AG08395 (cell line): ENCODE data around the gene KCNIP1.
A peak's percentile ranks its signal among the peaks of the same experiment; 100 is the strongest.

ENCODE experiments used
- DNase-seq: peaks from one replicate; pipeline ENCODE4 v3.0.0; 2012; ENCODE audit warnings: mixed read lengths, low spot score

KCNIP1 gene

DNA sequence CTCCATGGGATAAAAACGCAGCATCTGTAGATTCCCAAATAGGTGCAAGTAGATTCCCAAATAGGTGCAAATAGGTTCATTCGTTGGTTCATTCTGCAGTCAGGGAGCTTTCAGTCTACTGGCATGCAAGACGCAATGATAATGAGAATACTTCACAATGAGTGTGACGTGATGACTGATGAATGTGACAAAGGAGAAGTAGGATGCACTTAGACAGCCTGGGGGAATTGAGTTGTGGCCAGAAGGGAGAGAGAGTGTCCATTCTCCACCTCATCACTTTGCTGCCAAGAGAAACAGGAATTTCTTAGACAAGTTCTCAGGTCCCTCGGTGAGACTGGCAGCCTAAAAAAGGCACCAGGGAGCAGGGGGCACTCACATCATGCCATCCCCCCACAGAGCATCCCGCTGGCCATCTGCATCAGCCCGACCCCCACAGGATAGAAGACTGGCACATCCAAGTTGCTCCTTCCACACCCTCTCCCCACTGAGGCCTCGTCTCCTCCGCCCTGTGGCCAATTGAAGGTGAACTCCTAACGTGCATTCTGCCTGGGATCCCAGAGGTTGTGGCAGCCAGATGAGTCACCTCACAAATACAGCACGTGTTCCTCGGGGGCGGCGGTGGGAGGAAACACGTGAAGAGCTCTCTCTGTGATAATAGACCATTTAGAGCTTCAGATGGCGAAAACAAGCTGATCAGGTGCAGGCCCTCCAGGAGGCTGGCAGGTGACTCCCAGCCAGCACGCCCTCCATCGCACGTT lies 19.9 kb upstream of the KCNIP1 start:
- no peak for DNase-seq

DNA sequence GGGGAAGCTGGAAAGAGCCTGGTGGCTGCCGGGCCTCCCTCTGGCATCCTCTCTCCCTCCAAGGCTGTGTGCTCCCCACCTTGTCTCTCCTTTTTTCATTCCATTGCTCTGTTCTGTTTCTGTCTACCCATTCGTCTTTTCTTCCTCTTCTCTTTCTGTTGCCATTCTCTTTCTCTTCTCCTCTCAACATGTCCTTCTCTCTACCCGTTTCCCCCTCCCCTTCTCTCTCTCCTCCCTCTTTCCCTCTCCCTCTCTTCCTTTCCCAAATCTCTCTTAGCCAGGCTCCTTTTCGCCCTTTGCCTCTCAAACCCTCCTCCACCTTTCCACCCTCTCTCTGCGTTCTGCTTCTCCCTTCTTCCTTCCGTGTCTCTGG lies 19.4 kb upstream of the KCNIP1 start:
- no peak for DNase-seq

DNA sequence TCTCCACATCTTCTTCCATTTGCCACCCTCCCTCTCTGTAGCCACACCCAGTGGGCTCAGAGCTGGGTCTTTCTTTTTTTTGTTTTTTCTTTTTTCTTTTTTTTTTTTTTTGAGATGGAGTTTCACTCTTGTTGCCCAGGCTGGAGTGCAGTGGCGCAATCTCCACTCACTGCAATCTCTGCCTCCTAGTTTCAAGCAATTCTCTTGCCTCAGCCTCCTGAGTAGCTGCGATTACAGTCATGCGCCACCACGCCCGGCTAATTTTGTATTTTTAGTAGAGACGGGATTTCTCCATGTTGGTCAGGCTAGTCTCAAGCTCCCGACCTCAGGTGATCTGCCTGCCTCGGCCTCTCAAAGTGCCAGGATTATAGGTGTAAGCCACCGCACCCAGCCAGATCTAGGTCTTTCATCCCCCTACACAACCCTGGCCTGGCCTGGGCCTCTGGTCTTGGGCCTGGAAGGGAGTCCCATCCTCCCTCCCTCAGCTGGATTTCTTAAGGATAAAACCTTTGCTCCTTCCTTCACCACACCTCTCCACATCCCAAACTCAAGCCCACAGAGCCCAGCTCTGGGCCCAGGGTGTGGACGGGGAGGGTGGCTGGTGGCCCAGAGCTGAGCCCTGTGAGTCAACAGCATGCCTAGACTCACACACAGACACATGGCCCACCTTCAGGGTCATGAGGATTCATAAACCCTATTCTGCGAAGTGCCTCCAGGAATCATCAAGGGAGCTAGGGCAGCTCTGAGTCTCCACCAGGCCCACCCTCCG lies 18.8 kb upstream of the KCNIP1 start:
- no peak for DNase-seq

DNA sequence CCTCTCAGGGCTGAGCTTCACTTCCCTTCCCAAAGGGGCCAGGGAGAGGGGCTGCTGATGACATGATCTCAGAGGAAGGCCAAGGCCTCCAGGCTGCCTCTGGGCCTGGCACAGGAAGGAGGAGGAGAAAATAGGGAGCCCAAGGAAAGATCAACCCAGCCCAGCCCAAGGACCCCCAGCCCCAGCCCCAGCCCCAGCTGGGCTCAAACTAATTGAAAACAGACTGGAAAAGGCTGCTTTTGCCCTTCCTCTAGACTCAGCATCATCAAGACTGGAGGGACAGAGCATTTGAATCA lies 18.3 kb upstream of the KCNIP1 start:
- no peak for DNase-seq

DNA sequence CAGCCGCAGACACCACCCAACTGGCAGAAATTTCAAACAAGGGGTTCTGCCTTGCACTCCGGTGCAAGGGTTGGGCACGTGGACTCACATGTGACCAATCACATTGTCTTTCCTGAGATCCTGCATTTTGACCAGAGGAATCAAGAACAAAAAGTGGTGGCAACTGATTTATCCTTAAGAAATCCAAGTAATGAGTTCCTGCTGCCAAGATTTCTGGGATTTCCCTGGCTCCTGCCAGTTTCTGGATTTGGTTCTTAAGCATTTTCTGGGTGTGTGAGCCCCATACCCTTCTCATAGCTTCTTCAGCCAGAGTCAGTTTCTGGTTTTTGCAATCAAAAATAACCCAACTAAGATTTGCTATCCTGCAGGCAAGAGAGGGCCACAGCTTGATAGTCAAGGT lies 17.4 kb upstream of the KCNIP1 start:
- DNase-seq = peak; percentile 12

DNA sequence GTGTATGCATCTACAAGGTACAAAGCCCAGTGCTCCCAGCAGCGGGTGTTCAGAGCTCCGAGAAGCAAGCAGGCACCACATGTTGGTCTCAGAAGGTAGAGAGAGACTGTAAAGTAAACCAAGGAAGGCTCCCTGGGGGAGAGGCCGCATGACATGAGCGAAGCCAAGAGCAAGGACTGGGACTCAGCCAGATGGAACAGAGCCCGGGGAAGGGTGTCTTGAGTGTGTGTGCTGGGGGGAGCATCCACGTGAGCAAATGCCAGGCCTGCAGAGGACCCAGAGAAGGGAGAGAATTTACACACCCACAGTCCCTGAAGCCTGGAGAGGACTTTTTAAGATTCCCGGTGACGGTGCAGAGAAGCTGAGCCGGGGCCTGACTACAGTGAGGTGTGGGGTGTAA lies 15.2 kb upstream of the KCNIP1 start:
- no peak for DNase-seq

DNA sequence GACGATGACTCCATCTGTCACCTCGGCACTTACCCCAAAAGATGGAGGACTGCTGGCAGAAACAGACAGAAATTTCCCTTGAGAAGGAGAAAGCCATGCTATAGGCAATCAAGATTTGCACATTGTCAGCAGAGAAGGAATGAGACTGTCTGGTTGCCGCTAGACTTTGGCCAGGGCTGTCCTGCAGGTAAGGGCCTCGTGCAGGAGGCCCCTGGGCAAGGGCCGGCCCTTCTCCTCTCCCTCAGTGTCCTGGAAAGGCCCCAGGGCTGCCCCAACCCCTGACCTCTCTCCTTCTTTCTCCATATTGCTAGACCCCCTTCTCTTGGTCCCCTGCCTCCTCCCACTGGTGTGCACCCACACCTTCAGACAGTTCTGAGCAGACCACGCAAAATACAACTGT lies 14.6 kb upstream of the KCNIP1 start:
- DNase-seq = no peak

DNA sequence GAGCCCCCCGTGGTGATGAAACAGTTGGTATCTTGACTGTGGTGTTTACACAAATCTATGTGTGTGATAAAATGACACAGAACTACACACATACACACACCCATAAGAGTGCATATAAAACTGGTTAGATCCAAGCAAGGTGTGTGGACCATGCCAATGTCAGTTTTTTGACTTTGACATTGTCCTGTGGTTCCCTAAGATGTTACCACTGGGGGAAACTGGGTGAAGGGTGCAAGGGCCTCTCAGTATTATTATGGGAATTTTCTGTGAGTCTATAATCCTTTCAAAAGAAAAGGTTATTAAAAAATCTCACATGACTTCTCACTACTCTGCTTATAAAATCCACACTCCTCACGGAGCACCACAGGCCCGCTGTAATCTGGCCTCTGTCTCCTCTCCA lies 13.4 kb upstream of the KCNIP1 start:
- DNase-seq = no peak

DNA sequence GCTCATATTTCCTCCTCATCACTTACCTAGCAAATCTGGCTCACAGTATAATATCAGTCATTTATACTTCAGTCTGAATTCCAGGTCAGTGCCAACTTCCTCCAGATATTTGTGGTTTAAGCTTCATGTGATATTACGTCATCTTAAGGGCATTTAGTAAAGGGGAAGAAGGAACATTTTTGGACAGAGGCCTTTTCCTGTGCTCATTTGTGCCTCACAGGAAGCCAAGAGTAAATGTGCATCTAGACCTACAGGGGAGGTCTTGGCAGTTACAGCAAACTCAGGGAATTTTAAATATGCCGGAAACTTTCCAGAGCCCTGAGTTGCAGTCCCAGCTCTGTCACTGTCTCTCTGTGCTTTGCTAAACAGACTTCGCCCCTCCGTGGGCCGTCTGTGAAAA lies 12.3 kb upstream of the KCNIP1 start:
- DNase-seq = peak; percentile 95

DNA sequence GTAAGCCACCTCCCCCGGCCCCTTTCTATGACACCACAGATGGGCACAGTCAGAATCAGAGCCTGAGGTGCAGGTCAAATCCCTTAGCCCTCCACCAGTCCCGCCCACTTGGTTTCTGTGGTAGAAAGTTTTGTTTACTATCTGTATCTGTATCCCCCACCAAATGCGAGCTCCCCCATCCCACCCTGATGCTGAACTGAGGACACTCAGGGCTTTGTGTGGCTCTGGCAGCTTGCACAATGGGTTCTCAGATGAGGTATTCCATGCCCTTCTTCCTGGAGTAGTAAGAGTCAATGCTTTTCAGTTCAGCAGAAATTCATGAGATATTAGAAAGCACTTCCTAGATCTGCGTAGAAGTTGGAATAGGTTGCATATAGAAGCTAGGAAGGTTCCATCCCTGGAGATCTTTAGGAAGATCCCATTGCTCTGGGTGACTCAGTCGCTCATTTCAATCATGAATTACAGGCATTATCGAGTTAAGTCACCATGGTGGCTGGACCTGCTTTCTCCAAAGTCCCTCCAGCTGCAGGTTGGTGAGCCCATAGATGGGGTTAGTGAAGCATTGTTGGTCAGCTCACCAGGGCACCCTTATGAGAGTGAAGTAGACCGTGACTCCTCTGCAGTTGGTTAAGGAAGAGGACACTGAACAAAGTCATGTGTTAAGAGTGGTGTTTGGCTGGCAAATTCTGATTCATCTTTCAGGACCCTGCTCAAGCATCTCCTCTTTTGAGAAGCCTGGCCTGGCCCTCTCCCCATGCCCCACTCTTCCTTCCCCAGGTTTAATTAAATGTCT lies 10.6 kb upstream of the KCNIP1 start:
- no peak for DNase-seq

DNA sequence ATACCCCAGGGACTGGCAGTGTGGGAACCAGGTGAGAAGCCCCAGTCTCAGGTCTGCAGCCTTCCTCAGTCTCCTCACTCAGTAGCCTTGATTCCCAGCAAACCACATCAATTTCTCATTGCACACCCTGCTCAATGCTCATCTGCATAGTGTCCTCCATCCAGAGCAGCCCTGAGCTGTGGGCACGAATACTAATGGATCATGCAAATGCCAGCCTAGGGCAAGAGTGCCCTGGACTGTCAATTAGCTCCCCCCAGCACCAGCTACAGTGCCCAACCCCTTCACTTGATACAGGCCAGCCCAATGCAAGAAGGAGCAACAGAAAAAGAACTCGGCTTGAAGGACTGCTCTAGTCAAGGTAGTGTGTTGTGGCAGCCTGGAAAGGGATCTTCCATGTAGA lies 9.8 kb upstream of the KCNIP1 start:
- DNase-seq = no peak

DNA sequence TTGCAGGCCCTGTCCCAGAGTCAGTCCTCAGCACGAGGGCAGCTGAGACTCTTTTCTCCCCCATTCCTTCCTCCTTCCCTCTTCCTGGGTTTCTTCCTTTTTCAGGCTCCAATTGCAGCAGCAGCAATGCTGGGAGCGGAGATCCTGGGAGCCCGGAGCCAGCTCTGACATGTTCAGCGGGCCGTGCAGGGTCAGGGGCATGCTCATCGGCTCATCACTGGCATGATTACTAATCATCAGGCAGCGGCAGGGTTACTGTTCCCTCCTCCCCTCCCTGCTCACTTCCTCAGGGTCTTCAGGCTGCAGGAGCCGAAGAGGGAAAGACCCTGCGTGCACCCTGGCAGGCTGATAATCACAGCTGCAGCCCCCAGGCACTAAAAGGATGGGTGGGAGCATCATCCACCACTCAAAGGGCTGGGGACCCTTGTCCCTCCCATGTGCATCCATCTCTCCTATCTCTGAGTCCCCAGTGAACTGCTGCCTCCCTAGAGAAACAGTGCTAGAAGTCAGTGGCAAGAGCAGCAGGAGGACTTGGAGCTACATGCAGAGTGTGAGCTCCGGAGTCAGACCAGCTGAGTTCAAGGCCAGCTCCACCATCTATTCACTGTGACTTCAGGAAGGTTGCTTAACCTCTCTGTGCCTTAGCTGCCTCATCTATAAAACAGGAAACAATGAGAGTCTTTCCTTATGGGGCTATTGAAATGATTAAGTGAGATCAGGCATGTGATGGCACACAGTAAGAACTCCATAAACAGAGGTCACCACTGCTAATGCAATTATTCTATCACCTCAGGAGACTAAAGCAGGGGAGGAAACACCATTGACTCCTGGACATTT lies 7.8 kb upstream of the KCNIP1 start:
- DNase-seq = no peak

DNA sequence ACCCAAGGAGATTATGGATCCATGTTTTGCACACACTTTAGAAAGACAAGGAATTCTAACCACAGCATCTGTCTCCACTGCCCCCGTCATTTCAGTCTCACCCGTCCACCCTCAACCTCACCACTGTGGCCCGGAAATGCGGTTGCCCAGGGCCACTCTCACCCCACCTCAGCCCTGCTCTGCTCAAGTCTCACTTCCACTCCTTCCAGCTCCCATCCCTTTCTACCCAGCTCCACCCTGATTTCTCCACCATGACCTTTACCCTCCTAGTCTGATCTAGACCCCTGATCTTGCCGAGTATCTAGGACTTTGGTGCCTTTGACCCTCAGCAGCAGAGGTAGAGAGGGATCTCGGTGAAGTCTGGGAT lies 7.2 kb upstream of the KCNIP1 start:
- DNase-seq = no peak

DNA sequence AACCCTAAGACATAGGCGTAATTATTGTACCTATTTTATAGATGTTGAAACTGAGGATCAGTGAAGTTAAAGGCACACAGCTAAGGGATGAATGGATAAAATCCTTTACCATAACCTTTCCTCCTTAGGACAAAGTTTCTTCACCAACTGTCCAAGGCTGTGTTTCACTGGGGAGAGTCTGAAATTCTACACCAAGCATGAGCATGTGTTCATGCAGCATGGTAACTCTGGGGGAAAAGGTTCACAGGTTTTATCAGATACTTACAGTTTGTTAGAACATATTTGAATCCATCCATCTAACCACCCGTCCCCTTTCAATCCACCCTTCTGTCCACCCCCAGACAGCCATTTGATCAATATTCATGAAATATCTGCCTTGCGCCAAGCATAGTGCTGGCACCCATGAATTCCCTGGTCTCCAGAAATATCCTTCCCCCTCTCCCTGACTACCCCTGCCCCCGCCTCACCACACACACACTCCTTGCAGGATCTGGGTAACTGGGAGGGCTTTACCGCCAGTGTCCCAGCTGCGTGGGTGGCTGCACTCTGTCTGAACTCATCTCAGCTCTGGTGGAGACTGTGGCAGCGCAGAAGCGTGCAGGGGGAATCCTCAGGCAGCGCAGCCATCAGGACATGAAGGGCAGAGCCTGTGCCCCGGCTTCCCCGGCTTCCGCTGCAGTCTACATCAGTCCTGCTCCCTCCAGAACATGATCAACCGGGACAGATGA lies 6.3 kb upstream of the KCNIP1 start:
- no peak for DNase-seq

DNA sequence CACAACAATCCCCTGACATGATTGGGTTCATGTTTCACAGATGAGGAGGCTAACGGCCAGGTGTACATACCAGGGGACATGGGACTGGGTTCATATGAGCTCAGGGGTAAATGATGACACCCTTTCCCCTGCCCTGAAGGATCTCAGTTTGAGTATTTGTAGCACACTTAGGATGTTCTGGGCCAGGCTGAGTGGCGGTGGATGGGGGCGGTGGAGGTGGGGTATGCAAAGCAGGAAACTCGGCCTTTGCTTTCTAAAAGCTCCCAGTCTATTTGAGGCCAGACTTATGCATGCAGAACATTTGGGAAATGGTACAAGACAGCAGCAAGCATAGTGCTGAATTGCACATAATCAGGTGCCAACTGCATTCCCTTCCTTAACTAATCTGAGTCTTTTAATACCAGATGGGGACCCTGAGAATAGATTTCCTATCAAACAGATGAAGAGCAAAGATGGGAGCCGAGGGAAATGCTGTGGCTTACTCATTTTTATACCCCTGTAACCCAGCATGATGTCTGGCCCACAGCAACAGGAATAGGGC lies 4.9 kb upstream of the KCNIP1 start:
- no peak for DNase-seq

DNA sequence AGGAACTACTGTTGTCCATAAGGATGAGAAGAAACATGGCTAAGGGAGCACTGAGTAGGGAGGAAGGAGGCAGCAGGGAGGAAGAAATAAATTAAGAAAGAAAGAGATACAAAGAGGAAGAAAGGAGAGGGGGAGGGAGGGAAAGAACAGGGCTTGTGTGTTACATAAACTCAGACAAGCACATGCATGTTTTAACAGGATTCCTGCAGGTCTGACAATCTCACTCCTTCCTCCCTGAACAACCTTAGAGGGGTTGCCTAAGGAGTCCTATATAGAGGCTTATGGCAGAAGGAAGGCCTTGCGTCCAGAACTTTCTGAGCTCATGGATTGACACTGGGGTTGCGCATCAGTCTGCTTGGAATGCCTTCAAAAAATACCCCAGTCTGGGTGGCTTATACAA lies 4.2 kb upstream of the KCNIP1 start:
- DNase-seq = no peak

DNA sequence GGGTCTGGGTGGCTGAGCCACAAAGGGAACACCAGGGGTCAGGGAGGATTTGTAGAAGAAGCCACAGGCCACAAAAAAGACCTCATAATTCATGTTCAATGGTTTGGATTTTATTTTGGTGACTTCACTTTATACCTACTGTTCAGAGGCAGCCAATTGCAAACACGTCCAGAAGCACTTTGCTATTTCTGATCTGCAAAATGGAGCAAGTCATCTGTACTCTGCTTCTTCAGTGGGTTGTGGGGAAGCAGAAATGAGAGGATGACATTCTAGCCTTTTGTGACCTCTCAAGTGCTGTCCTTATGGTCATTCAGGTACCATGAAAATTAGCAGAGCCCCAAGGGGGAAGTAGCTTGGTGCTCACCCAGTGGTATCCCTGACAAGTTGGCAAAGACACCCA lies 2.5 kb upstream of the KCNIP1 start:
- no peak for DNase-seq

DNA sequence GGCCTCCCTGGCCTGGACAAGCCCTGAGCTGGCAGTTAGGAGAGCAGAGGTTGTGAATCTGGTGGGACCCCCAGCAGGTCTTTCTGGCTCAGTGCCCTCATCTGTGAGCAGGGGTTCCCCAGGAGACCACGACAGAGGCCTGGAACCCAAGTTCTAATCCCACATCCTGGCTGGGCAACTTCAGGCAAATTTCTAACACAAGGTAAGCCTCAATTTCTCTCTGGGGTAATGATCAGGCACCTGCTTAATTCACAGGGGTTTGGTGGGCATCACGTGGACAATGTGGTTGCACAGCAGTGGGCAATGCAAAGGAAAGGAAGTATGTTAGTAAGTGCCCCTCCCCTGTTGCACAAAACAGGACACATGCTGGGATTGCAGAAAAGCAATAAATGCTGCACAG lies 1.9 kb upstream of the KCNIP1 start:
- DNase-seq = no peak

DNA sequence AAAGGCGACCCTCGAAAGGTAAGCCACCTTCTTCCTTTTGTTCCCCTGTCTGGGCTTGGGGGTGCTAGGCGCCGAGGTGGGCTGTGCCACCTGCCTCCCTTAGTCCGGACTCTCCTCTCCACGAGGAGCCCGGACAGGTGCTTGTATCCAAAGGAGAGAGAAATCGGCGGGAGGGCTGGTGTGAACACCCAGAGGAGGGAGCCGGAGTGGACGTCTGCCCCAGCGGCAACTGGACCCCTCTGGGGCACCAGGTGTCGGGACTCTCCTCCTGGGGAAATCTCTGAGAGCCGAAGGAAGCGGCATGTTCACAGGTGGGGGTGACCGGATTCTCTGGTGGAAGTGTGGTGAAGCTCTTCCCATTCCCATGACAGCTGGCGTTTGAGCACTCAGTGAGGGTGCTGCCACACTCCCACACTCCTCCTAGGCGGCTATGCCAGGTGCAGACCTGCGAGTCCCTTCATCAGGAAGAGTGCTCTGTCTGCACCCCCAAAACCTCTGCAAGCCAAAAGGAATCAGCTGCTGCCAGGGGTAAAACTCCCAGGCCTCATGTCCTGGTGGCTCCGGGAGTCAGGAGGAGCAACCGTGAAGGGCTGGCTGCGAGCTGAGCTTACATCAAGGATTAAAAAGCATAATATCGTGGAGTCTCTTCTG lies 921 bp downstream of the KCNIP1 start:
- DNase-seq = no peak

DNA sequence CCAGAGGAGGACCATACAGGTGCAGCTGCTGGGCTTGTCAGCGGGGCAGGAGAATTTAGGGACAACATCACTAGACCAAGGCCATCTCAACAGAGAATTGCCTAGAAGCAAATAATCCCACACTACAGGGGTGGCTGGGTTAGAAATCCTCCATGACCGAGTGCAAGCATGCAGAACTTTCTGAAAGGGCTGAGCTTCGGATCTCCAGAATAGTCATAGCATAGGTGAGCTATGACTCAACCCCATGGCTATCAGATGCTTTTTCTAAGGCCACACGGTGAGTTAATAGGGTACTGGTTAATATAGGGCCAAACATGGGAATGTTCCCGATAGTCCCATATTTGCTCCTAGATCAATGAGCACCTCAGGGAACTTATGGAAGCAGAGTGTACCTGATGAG lies 4.2 kb downstream of the KCNIP1 start:
- no peak for DNase-seq
